Mesenchymal stem cell (in vitro differentiated cells and primary cell): ENCODE results near the gene FOXC1.

Experiments used
- DNase-seq: peaks from one replicate; pipeline ENCODE4 v3.0.0-alpha.2; 2013
- H2AFZ ChIP-seq: one replicate; pipeline ENCODE4 v1.6.1; 2013; ENCODE audit warnings: low read depth, mild to moderate bottlenecking, control low read depth, inconsistent platforms, low read length, moderate library complexity
- H2AK5ac ChIP-seq: 2 replicates; pipeline ENCODE4 v1.6.1; 2013; ENCODE audit warnings: low read length, moderate library complexity, mild to moderate bottlenecking, inconsistent platforms; ENCODE audit not compliant: severe bottlenecking
- H2BK120ac ChIP-seq: one replicate; pipeline ENCODE4 v1.6.1; 2013; ENCODE audit warnings: low read depth, mild to moderate bottlenecking, inconsistent platforms, low read length, moderate library complexity
- H2BK12ac ChIP-seq, 2 experiments: one replicate each; pipeline ENCODE4 v1.6.1; 2013; ENCODE audit warnings: inconsistent platforms in 2 of 2, low read length in 2 of 2, mild to moderate bottlenecking in 2 of 2, moderate library complexity in 2 of 2, control low read depth in 1 of 2
- H2BK15ac ChIP-seq: one replicate; pipeline ENCODE4 v1.6.1; 2013; ENCODE audit warnings: mild to moderate bottlenecking, low read depth, inconsistent platforms; ENCODE audit not compliant: poor library complexity, severe bottlenecking
- H2BK5ac ChIP-seq: 2 replicates; pipeline ENCODE4 v1.6.1; 2013; ENCODE audit warnings: low read depth, mild to moderate bottlenecking, low read length, control low read depth, inconsistent platforms; ENCODE audit not compliant: poor library complexity, severe bottlenecking
- H3K14ac ChIP-seq, 2 experiments: one replicate each; pipeline ENCODE4 v1.6.1; 2013; ENCODE audit warnings: inconsistent platforms in 2 of 2, low read length in 2 of 2, control low read depth in 1 of 2, mild to moderate bottlenecking in 1 of 2, moderate library complexity in 1 of 2
- H3K18ac ChIP-seq, 2 experiments: one replicate each; pipeline ENCODE4 v1.6.1; 2013; ENCODE audit warnings: inconsistent platforms in 2 of 2, low read length in 2 of 2, control low read depth in 1 of 2, low read depth in 1 of 2, mild to moderate bottlenecking in 1 of 2
- H3K23ac ChIP-seq, 2 experiments: one replicate each; pipeline ENCODE4 v1.6.1; 2013; ENCODE audit warnings: inconsistent platforms in 2 of 2, low read length in 2 of 2, mild to moderate bottlenecking in 2 of 2, moderate library complexity in 2 of 2, control low read depth in 1 of 2
- H3K27ac ChIP-seq: 2 replicates; pipeline ENCODE4 v1.5.1; 2013; ENCODE audit warnings: mild to moderate bottlenecking, moderate library complexity, low read length, control low read depth, inconsistent platforms; ENCODE audit not compliant: poor library complexity, severe bottlenecking
- H3K27me3 ChIP-seq, 2 experiments: 2 replicates each; pipeline versions ENCODE4 v1.6.1 to v1.7.0; 2013; ENCODE audit warnings: low read length in 2 of 2, mild to moderate bottlenecking in 2 of 2, moderate library complexity in 2 of 2, control low read depth in 1 of 2, inconsistent platforms in 1 of 2; ENCODE audit not compliant: control insufficient read depth in 1 of 2, insufficient read depth in 1 of 2
- H3K36me3 ChIP-seq, 2 experiments: 2 replicates each; pipeline versions ENCODE4 v1.6.1 to v1.7.0; 2013; ENCODE audit warnings: low read length in 2 of 2, control low read depth in 1 of 2, inconsistent platforms in 1 of 2, low read depth in 1 of 2, mild to moderate bottlenecking in 1 of 2; ENCODE audit not compliant: insufficient read depth in 2 of 2, control insufficient read depth in 1 of 2
- H3K4ac ChIP-seq, 2 experiments: one replicate each; pipeline ENCODE4 v1.6.1; 2013; ENCODE audit warnings: inconsistent platforms in 2 of 2, low read length in 2 of 2, mild to moderate bottlenecking in 2 of 2, moderate library complexity in 2 of 2, control low read depth in 1 of 2, low read depth in 1 of 2
- H3K4me1 ChIP-seq: 2 replicates; pipeline ENCODE4 v1.6.1; 2013; ENCODE audit warnings: low read depth, low read length, control low read depth; ENCODE audit not compliant: control insufficient read depth, insufficient read depth
- H3K4me2 ChIP-seq: 2 replicates; pipeline ENCODE4 v1.6.1; 2013; ENCODE audit warnings: low read length, mild to moderate bottlenecking, inconsistent platforms; ENCODE audit not compliant: poor library complexity, severe bottlenecking
- H3K4me3 ChIP-seq, 2 experiments: 2 replicates each; pipeline versions ENCODE4 v1.5.1 to v1.7.0; 2013; ENCODE audit warnings: low read length in 2 of 2, mild to moderate bottlenecking in 2 of 2, control low read depth in 1 of 2, low read depth in 1 of 2; ENCODE audit not compliant: insufficient read depth in 1 of 2
- H3K79me1 ChIP-seq: replicated peaks from 2 replicates; pipeline ENCODE4 v1.6.1; 2013; ENCODE audit warnings: mild to moderate bottlenecking, control low read depth, low read length, inconsistent platforms; ENCODE audit not compliant: poor library complexity, severe bottlenecking
- H3K9ac ChIP-seq: 2 replicates; pipeline ENCODE4 v1.7.0; 2013; ENCODE audit warnings: mild to moderate bottlenecking, low read length, moderate library complexity
- H3K9me3 ChIP-seq: 2 replicates; pipeline ENCODE4 v1.7.0; 2013; ENCODE audit warnings: mild to moderate bottlenecking, low read length; ENCODE audit not compliant: control insufficient read depth
- H4K8ac ChIP-seq: one replicate; pipeline ENCODE4 v1.6.1; 2013; ENCODE audit warnings: inconsistent platforms, mild to moderate bottlenecking, low read length, moderate library complexity
- H4K91ac ChIP-seq: one replicate; pipeline ENCODE4 v1.6.1; 2013; ENCODE audit warnings: mild to moderate bottlenecking, low read length, inconsistent platforms
- WGBS: methylation state at CpG from one replicate; pipeline ENCODE4 v1.1.7; 2013; ENCODE audit warnings: mixed read lengths; 5-methylcytosine and 5-hydroxymethylcytosine counted together

The FOXC1 gene

DNA sequence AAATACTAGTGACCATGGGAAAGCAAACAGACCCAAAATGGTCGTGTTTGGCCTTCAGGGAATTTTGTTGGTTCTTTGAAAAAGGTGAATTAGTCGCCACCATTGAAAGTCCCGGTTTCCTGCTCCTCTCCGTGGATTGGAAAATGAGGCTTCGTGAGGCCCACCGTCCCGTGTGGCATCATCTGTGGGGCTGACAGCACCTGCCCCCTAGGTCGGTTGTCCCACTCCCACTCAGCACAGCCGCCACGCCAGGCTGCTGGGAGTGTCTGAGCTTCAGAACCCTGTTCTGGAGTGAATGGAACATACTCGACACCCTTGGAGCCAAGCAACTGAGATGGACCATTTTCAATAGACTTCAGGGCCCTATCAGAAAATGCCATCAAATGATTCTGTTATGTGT lies 33.0 kb upstream of the FOXC1 start:
- Histone ChIP-seq H3K9ac (no peak overlapping the region), H3K9me3 (no peaks in the 10 kb centered on the region), H2BK12ac (no peak overlapping the region), H2BK120ac (no peak overlapping the region), H2AFZ (no peak overlapping the region), H3K27ac (no peak overlapping the region), H2BK5ac (no peak overlapping the region), H3K4me2 (no peak overlapping the region), H3K23ac (no peak overlapping the region), H2AK5ac (no peak overlapping the region), H3K27me3 (peaks cover 6 to 23% of the 10 kb centered on the region in 2 experiments), H4K8ac (no peak overlapping the region), H3K36me3 (no peaks in the 10 kb centered on the region), H3K14ac (no peak overlapping the region), H3K4ac (no peak overlapping the region), H3K18ac (no peak overlapping the region), H4K91ac (no peak overlapping the region), H3K4me3 (no peak overlapping the region), H3K4me1 (peaks cover 9% of the 10 kb centered on the region), H2BK15ac (no peak overlapping the region), H3K79me1 (no peaks in the 10 kb centered on the region)
- DNase-seq, result no peak
- WGBS, result 91% methylated on average over 10 of the region's 11 CpGs

- no peak for DNase-seq
- H3K36me3 ChIP-seq, result no peaks in the 10 kb centered on the region
- no peak overlapping the region for H2AK5ac ChIP-seq
- H3K27me3 ChIP-seq, result peaks cover under 1 to 23% of the 10 kb centered on the region in 2 experiments
- no peak overlapping the region for H3K4ac ChIP-seq
- H3K9ac ChIP-seq, result no peak overlapping the region
- 86% methylated on average over 11 of the region's 11 CpGs for WGBS
- no peak overlapping the region for H3K4me3 ChIP-seq
- no peak overlapping the region for H3K23ac ChIP-seq
- peaks cover 9% of the 10 kb centered on the region for H3K4me1 ChIP-seq
- no peak overlapping the region for H4K8ac ChIP-seq
- H3K18ac ChIP-seq, result no peak overlapping the region
- H3K14ac ChIP-seq, result no peak overlapping the region
- H3K9me3 ChIP-seq, result no peaks in the 10 kb centered on the region
- H4K91ac ChIP-seq, result no peak overlapping the region
- no peak overlapping the region for H2BK5ac ChIP-seq
- H2AFZ ChIP-seq, result no peak overlapping the region
- no peak overlapping the region for H3K27ac ChIP-seq
- no peak overlapping the region for H2BK12ac ChIP-seq
- no peak overlapping the region for H2BK120ac ChIP-seq
- H3K4me2 ChIP-seq, result no peak overlapping the region
- H2BK15ac ChIP-seq, result no peak overlapping the region
- no peaks in the 10 kb centered on the region for H3K79me1 ChIP-seq
These were observed 32.5 kb upstream of the FOXC1 start for GRCh38 chr6:1577146-1577680.

DNA sequence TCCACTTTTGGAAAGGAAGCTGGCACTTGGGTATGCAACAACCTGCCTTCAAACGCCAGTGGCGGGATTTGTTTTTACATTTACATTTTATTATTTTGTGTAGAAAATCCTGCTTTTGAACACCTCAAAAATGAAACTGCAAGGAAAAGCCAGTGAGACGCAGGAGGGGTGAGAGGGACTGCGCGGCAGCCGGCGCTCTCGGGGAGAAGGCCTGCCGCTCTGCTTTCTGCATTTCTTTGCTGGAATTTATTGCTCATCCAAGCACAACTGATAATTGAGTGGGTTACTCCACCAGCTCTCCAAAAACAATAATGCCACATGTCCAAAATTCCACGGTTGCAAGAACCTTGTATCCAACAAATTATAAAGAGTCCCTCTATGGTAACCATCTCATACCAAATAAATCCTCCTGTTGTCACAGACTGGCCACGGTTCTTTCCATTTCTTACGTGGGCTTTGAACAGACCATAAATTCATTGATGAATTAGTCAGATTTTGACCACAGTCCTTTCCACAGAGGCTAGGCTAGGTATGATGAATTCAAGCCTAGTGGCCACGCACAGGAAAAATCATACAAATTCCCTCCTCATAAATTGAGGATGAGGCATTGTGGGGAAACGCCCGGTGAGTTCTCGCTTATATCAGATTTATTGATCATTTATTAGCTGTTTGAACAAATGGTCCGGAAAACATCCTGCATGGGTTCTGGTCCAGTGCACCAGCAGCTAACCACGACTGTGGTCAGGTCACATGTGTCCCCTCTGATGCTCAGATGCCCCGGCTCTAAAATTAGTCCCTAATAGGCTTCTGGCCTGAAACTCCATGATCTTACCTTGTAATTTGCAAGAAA lies 31.6 kb upstream of the FOXC1 start:
- Histone ChIP-seq H3K27ac (no peak overlapping the region), H3K36me3 (no peaks in the 10 kb centered on the region), H2AFZ (no peak overlapping the region), H2AK5ac (no peak overlapping the region), H2BK5ac (no peak overlapping the region), H3K14ac (no peak overlapping the region), H2BK120ac (no peak overlapping the region), H4K91ac (no peak overlapping the region), H3K4ac (no peak overlapping the region), H3K23ac (no peak overlapping the region), H3K27me3 (peaks cover 0 to 27% of the 10 kb centered on the region in 2 experiments), H3K9me3 (no peaks in the 10 kb centered on the region), H3K9ac (no peak overlapping the region), H3K4me2 (no peak overlapping the region), H3K4me3 (no peak overlapping the region), H2BK15ac (no peak overlapping the region), H3K79me1 (no peaks in the 10 kb centered on the region), H3K18ac (no peak overlapping the region), H2BK12ac (no peak overlapping the region), H4K8ac (no peak overlapping the region), H3K4me1 (peaks cover 9% of the 10 kb centered on the region)
- no peak for DNase-seq
- 91% methylated on average over 15 of the region's 19 CpGs for WGBS

DNA sequence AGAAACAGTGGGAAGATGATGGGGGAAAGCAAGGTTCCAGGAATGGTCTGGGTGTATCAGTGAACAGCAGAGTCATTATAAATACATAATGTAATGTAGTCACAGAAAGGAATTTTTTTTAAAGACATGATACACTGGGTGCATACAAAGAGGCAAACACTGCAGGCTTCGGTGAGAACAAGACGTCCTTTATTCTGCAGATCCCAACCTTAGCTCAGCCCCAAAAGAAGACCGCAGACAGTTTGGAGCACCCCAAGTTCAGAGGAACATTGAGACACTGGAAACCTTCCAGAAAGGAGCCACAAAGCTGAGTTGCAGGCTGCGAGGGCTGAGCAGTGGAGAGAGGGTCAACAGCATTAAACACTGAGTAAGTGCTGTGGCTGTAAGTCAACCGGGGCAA lies 30.6 kb upstream of the FOXC1 start:
- WGBS, result 90% methylated on average over 5 of the region's 5 CpGs
- Histone ChIP-seq H3K36me3 (no peaks in the 10 kb centered on the region), H3K79me1 (no peaks in the 10 kb centered on the region), H3K27me3 (peaks cover 0 to 31% of the 10 kb centered on the region in 2 experiments), H4K91ac (no peak overlapping the region), H2BK12ac (no peak overlapping the region), H2BK120ac (no peak overlapping the region), H2BK5ac (no peak overlapping the region), H2BK15ac (no peak overlapping the region), H3K9me3 (no peaks in the 10 kb centered on the region), H3K9ac (no peak overlapping the region), H4K8ac (no peak overlapping the region), H3K4ac (no peak overlapping the region), H2AK5ac (no peak overlapping the region), H3K4me1 (peaks cover 9% of the 10 kb centered on the region), H3K18ac (no peak overlapping the region), H2AFZ (no peak overlapping the region), H3K27ac (no peak overlapping the region), H3K4me3 (no peak overlapping the region), H3K23ac (no peak overlapping the region), H3K14ac (no peak overlapping the region), H3K4me2 (no peak overlapping the region)
- DNase-seq, result no peak
